Keratinocyte (primary cell): Measurements from ENCODE around the gene ALDH1L1.

Source experiments
- EZH2 ChIP-seq: IDR thresholded peaks from one replicate; pipeline ENCODE4 v1.6.1; 2012; ENCODE audit warnings: inconsistent platforms, mild to moderate bottlenecking, low read length, moderate library complexity
- TF ChIP-seq, protein P1 (sequence below), 3 experiments: IDR thresholded peaks in 1 of 3; conservative IDR thresholded peaks in 1 of 3; optimal IDR thresholded peaks in 1 of 3; 2 replicates in 2 of 3; 3 replicates in 1 of 3; pipeline versions ENCODE3 to v1.5.1; 2011; ENCODE audit warnings: low read length in 3 of 3, mild to moderate bottlenecking in 3 of 3, moderate library complexity in 2 of 3, control low read depth in 1 of 3, inconsistent platforms in 1 of 3; ENCODE audit not compliant: insufficient read depth in 2 of 3; ENCODE audit errors: extremely low read depth in 1 of 3

DNA sequence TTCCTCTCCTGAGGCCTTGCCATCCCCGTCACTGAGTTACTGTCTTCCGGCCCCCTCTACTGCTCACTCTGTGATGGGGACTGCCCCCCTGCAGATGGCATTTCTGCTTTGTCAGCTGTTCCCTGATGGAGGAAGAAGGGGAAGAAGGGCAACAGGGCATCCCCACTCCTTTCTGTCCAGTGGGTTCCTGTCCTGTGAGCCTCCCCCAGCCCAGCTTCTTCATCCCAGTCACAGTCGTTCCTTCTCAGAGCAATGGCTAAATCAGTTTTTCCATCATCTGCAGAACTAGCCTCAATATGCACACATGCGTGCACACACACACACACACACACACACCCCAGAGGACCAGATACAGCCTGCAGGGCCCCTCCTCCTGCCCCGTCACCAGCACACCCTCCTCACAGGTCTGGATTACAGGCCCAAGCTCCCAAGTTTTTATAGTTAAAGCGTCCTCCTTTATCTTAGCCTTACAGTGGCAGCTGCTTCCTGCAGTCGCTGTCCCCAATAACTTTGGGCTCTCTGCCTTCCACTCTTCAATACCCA is 21.4 kb downstream of the ALDH1L1 start:
- TF ChIP-seq, protein P1, sequence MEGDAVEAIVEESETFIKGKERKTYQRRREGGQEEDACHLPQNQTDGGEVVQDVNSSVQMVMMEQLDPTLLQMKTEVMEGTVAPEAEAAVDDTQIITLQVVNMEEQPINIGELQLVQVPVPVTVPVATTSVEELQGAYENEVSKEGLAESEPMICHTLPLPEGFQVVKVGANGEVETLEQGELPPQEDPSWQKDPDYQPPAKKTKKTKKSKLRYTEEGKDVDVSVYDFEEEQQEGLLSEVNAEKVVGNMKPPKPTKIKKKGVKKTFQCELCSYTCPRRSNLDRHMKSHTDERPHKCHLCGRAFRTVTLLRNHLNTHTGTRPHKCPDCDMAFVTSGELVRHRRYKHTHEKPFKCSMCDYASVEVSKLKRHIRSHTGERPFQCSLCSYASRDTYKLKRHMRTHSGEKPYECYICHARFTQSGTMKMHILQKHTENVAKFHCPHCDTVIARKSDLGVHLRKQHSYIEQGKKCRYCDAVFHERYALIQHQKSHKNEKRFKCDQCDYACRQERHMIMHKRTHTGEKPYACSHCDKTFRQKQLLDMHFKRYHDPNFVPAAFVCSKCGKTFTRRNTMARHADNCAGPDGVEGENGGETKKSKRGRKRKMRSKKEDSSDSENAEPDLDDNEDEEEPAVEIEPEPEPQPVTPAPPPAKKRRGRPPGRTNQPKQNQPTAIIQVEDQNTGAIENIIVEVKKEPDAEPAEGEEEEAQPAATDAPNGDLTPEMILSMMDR (optimal IDR thresholded peaks at IDR 0.05 in 1 of 3, IDR thresholded peaks at IDR 0.05 in 1 of 3, conservative IDR thresholded peaks at IDR 0.05 in 1 of 3; ENCODE audit: extremely low read depth in 1 of 3, insufficient read depth in 2 of 3, low read length in 3 of 3) = no peak
- TF ChIP-seq EZH2 = no peak
